Type B pancreatic cell (in vitro differentiated cells): ENCODE results near the gene WFDC5. TPM values are rescaled to one million over a fixed set of nuclear protein-coding genes. Genes with fewer than 3 reads are reported as not detected.

Source experiments
- DNase-seq: peaks from one replicate; pipeline ENCODE4 v3.0.0; 2021; ENCODE audit warnings: mixed read lengths; ENCODE audit not compliant: unreplicated experiment; ENCODE audit errors: extremely low spot score
- H3K27ac Mint-ChIP-seq: 2 replicates; pipeline ENCODE4 v1.8.0; 2021; ENCODE audit warnings: mild to moderate bottlenecking, mixed read lengths
- H3K27me3 Mint-ChIP-seq: 2 replicates; pipeline ENCODE4 v1.8.0; 2021; ENCODE audit warnings: mixed read lengths
- H3K36me3 Mint-ChIP-seq: 2 replicates; pipeline ENCODE4 v1.8.0; 2021; ENCODE audit warnings: mixed read lengths
- H3K4me1 Mint-ChIP-seq: one replicate; pipeline ENCODE4 v1.8.0; 2021; ENCODE audit warnings: mixed read lengths; ENCODE audit not compliant: unreplicated experiment
- H3K4me3 Mint-ChIP-seq: 2 replicates; pipeline ENCODE4 v1.8.0; 2021; ENCODE audit warnings: mild to moderate bottlenecking, mixed read lengths
- H3K9me3 Mint-ChIP-seq: 2 replicates; pipeline ENCODE4 v1.8.0; 2021; ENCODE audit warnings: mixed read lengths
- total RNA-seq: library from RNA; stranded (reverse); gene quantifications from 2 replicates; pipeline ENCODE4 v1.2.1, GENCODE V29; 2021; ENCODE audit warnings: low replicate concordance
- TF ChIP-seq, protein P1 (sequence below): fragments of 200-600 bp; sonication (generic); conservative IDR thresholded peaks from 2 replicates; pipeline ENCODE4 v1.5.0; 2021; ENCODE audit warnings: antibody characterized with exemption, mild to moderate bottlenecking

The WFDC5 gene
- total RNA-seq, 1 donor from 2014 or later: 0.41 TPM

GRCh38 chr20:45098103-45098773 lies 16.7 kb downstream of the WFDC5 start:
- no peak overlapping the region for H3K4me3 Mint-ChIP-seq

GRCh38 chr20:45097485-45098102 lies 17.4 kb downstream of the WFDC5 start:
- no peaks in the 10 kb centered on the region for H3K9me3 Mint-ChIP-seq
- TF ChIP-seq, protein P1, sequence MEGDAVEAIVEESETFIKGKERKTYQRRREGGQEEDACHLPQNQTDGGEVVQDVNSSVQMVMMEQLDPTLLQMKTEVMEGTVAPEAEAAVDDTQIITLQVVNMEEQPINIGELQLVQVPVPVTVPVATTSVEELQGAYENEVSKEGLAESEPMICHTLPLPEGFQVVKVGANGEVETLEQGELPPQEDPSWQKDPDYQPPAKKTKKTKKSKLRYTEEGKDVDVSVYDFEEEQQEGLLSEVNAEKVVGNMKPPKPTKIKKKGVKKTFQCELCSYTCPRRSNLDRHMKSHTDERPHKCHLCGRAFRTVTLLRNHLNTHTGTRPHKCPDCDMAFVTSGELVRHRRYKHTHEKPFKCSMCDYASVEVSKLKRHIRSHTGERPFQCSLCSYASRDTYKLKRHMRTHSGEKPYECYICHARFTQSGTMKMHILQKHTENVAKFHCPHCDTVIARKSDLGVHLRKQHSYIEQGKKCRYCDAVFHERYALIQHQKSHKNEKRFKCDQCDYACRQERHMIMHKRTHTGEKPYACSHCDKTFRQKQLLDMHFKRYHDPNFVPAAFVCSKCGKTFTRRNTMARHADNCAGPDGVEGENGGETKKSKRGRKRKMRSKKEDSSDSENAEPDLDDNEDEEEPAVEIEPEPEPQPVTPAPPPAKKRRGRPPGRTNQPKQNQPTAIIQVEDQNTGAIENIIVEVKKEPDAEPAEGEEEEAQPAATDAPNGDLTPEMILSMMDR: no peak
- no peak overlapping the region for H3K27ac Mint-ChIP-seq
- H3K36me3 Mint-ChIP-seq: no peaks in the 10 kb centered on the region
- no peak for DNase-seq
- no peaks in the 10 kb centered on the region for H3K4me1 Mint-ChIP-seq
- H3K4me3 Mint-ChIP-seq: no peak overlapping the region
- H3K27me3 Mint-ChIP-seq: peaks cover 55% of the 10 kb centered on the region

More at GRCh38 chr20:45098103-45098773, 16.7 kb downstream of the WFDC5 start:
- TF ChIP-seq, protein P1: peak; percentile 43
- Mint-ChIP-seq H3K27me3 (peaks cover 55% of the 10 kb centered on the region), H3K36me3 (no peaks in the 10 kb centered on the region), H3K9me3 (no peaks in the 10 kb centered on the region), H3K4me1 (no peaks in the 10 kb centered on the region), H3K27ac (no peak overlapping the region)
- DNase-seq: no peak

- H3K4me1 Mint-ChIP-seq: no peaks in the 10 kb centered on the region
- H3K27me3 Mint-ChIP-seq: peaks cover 50% of the 10 kb centered on the region
- TF ChIP-seq, protein P1: no peak
- no peak overlapping the region for H3K4me3 Mint-ChIP-seq
- H3K27ac Mint-ChIP-seq: no peak overlapping the region
- H3K36me3 Mint-ChIP-seq: no peaks in the 10 kb centered on the region
- DNase-seq: no peak
- H3K9me3 Mint-ChIP-seq: no peaks in the 10 kb centered on the region
These were observed 18.2 kb downstream of the WFDC5 start for GRCh38 chr20:45096781-45097180.

DNA sequence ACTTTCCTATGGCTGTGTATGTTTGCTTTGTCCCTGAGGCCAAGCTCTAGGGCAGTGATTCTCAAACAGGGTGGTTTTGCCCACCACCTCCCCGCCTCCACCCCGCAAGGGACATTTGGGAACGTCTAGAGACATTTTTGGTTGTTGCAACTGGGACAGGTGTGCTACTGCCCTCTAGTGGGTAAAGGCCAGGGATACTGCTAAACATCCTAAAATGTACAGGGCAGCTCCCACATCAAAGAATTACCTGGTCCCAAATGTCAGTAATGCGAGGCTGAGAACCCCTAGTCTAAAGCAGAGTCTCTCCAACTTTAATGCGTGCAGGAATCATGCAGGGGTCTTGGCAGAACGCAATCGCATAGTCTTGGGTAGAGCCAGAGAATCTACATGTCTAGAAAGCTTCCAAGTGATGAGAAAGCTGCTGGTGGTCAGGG lies 19.2 kb downstream of the WFDC5 start:
- Mint-ChIP-seq H3K4me3 (no peak overlapping the region), H3K27ac (no peak overlapping the region), H3K36me3 (no peaks in the 10 kb centered on the region), H3K27me3 (peaks cover 40% of the 10 kb centered on the region), H3K4me1 (no peaks in the 10 kb centered on the region), H3K9me3 (no peaks in the 10 kb centered on the region)
- TF ChIP-seq, protein P1: peak; percentile 86
- DNase-seq: no peak

GRCh38 chr20:45094864-45095574 lies 20.0 kb downstream of the WFDC5 start:
- peaks cover 34% of the 10 kb centered on the region for H3K27me3 Mint-ChIP-seq
- TF ChIP-seq, protein P1: no peak
- no peaks in the 10 kb centered on the region for H3K36me3 Mint-ChIP-seq
- no peak for DNase-seq
- no peak overlapping the region for H3K27ac Mint-ChIP-seq
- H3K9me3 Mint-ChIP-seq: no peaks in the 10 kb centered on the region
- no peaks in the 10 kb centered on the region for H3K4me1 Mint-ChIP-seq
- no peak overlapping the region for H3K4me3 Mint-ChIP-seq
